HepG2 (cell line): Measurements from ENCODE around the gene FAM228B. TPM values are rescaled to one million over a fixed set of nuclear protein-coding genes. Genes with fewer than 3 reads are reported as not detected.

Experiments
- polyA plus RNA-seq, 8 experiments: library from polyadenylated mRNA; depleted of rRNA in 3 of 8; stranded (reverse) in 7 of 8; unstranded in 1 of 8; fragments of >200 nt; fragmentation: Illumina TruSeq in 4 of 8; extraction: Trizol in 4 of 8; gene quantifications; 2 replicates each; pipeline versions ENCODE4 v1.2.1 to v1.2.3, GENCODE V29; 2011 to 2016; ENCODE audit warnings: low read depth in 4 of 8, missing spikeins in 1 of 8, mixed read lengths in 1 of 8; ENCODE audit not compliant: insufficient read depth in 1 of 8
- total RNA-seq, 5 experiments: library from RNA; depleted of rRNA; stranded (reverse); fragments of >200 nt; fragmentation: Illumina TruSeq; extraction: Trizol; gene quantifications; 2 replicates each; pipeline ENCODE4 v1.2.3, GENCODE V29; 2016; ENCODE audit warnings: low read depth in 1 of 5

Gene FAM228B
- total and polyA plus RNA-seq, 2 of the 13 experiments (the other 11 are each of a cell fraction or from before 2014, with no cell fraction given): 0.79 to 1.1 TPM

Other genes starting within 250 kb of the FAM228B start
- 22.2 and 22.4 TPM in 2 replicates for gene ATAD2B, start 196.3 kb upstream of the FAM228B start, total RNA-seq (2016; rRNA removed; fragmentation: Illumina TruSeq; extraction: Trizol)
- gene ATAD2B, start 196.3 kb upstream of the FAM228B start, polyA plus RNA-seq (2011; rRNA removed): 4.3 and 5.3 TPM in 2 replicates
- gene UBXN2A, start 183.0 kb upstream of the FAM228B start, total RNA-seq (2016; rRNA removed; fragmentation: Illumina TruSeq; extraction: Trizol): 20.9 and 29.6 TPM in 2 replicates
- gene UBXN2A, start 183.0 kb upstream of the FAM228B start, polyA plus RNA-seq (2011; rRNA removed): 6.8 and 8.3 TPM in 2 replicates
- gene MFSD2B, start 113.4 kb upstream of the FAM228B start, total RNA-seq (2016; rRNA removed; fragmentation: Illumina TruSeq; extraction: Trizol): 0.48 and 0.93 TPM in 2 replicates
- 0.07 and 0.21 TPM in 2 replicates for gene MFSD2B, start 113.4 kb upstream of the FAM228B start, polyA plus RNA-seq (2011; rRNA removed)
- 22.6 and 39.4 TPM in 2 replicates for gene WDCP, start 76.1 kb upstream of the FAM228B start, total RNA-seq (2016; rRNA removed; fragmentation: Illumina TruSeq; extraction: Trizol)
- 17.4 and 20.6 TPM in 2 replicates for gene WDCP, start 76.1 kb upstream of the FAM228B start, polyA plus RNA-seq (2011; rRNA removed)
- gene FKBP1B, start 73.7 kb upstream of the FAM228B start, total RNA-seq (2016; rRNA removed; fragmentation: Illumina TruSeq; extraction: Trizol): 35.2 and 36.8 TPM in 2 replicates
- gene FKBP1B, start 73.7 kb upstream of the FAM228B start, polyA plus RNA-seq (2011; rRNA removed): 96.3 and 103 TPM in 2 replicates
- gene SF3B6, start 47.1 kb upstream of the FAM228B start, total RNA-seq (2016; rRNA removed; fragmentation: Illumina TruSeq; extraction: Trizol): 182 and 254 TPM in 2 replicates
- 140 and 177 TPM in 2 replicates for gene SF3B6, start 47.1 kb upstream of the FAM228B start, polyA plus RNA-seq (2011; rRNA removed)
- 44.1 and 48.2 TPM in 2 replicates for gene TP53I3, start 38.6 kb upstream of the FAM228B start, total RNA-seq (2016; rRNA removed; fragmentation: Illumina TruSeq; extraction: Trizol)
- 24.6 and 25.0 TPM in 2 replicates for gene TP53I3, start 38.6 kb upstream of the FAM228B start, polyA plus RNA-seq (2011; rRNA removed)
- 0.20 TPM in 1 of 2 replicates, not detected in the other for gene PFN4, start 135 bp upstream of the FAM228B start, total RNA-seq (2016; rRNA removed; fragmentation: Illumina TruSeq; extraction: Trizol)
- gene PFN4, start 135 bp upstream of the FAM228B start, polyA plus RNA-seq (2011; rRNA removed): 0.12 TPM in 1 of 2 replicates, not detected in the other
- not detected in 2 replicates for gene FAM228A, start 51.6 kb downstream of the FAM228B start, total RNA-seq (2016; rRNA removed; fragmentation: Illumina TruSeq; extraction: Trizol)
- not detected in 2 replicates for gene FAM228A, start 51.6 kb downstream of the FAM228B start, polyA plus RNA-seq (2011; rRNA removed)
- gene ITSN2, start 237.1 kb downstream of the FAM228B start, total RNA-seq (2016; rRNA removed; fragmentation: Illumina TruSeq; extraction: Trizol): 26.6 and 33.4 TPM in 2 replicates
- gene ITSN2, start 237.1 kb downstream of the FAM228B start, polyA plus RNA-seq (2011; rRNA removed): 22.4 and 26.0 TPM in 2 replicates